Aorta (tissue), 5 donors: ENCODE data around the gene CELF2. TPM values are rescaled to one million over a fixed set of nuclear protein-coding genes. Genes with fewer than 3 reads are reported as not detected.

Source experiments
- ATAC-seq: fragments of 200-7000 bp; cut with Tn5 transposase; one replicate; pipeline ENCODE4 v1.9.1; 2022; ENCODE audit warnings: moderate library complexity; ENCODE audit not compliant: low FRiP score
- DNase-seq, 2 donors: peaks; one replicate each; pipeline ENCODE4 v3.0.0-alpha.2; 2020
- H3K27ac ChIP-seq, 2 donors: one replicate each; pipeline ENCODE4 v1.5.1; 2013; ENCODE audit warnings: low read length in 2 of 2, mild to moderate bottlenecking in 2 of 2, moderate library complexity in 2 of 2, control low read depth in 1 of 2, inconsistent platforms in 1 of 2, low read depth in 1 of 2
- H3K27me3 ChIP-seq, 2 donors: one replicate each; pipeline ENCODE4 v1.6.1; 2013; ENCODE audit warnings: control low read depth in 1 of 2, low read length in 1 of 2, mild to moderate bottlenecking in 1 of 2, moderate library complexity in 1 of 2; ENCODE audit not compliant: insufficient read depth in 2 of 2, control insufficient read depth in 1 of 2
- H3K36me3 ChIP-seq, 2 donors: one replicate each; pipeline ENCODE4 v1.6.1; 2013; ENCODE audit warnings: control low read depth in 1 of 2, low read length in 1 of 2, mild to moderate bottlenecking in 1 of 2; ENCODE audit not compliant: insufficient read depth in 2 of 2, control insufficient read depth in 1 of 2
- H3K4me1 ChIP-seq, 2 donors: one replicate each; pipeline ENCODE4 v1.6.1; 2013; ENCODE audit warnings: low read length in 2 of 2, control low read depth in 1 of 2, mild to moderate bottlenecking in 1 of 2, moderate library complexity in 1 of 2; ENCODE audit not compliant: insufficient read depth in 2 of 2, control insufficient read depth in 1 of 2
- H3K4me3 ChIP-seq, 2 donors: one replicate each; pipeline ENCODE4 v1.5.1; 2013; ENCODE audit warnings: low read length in 2 of 2, control low read depth in 1 of 2, mild to moderate bottlenecking in 1 of 2
- H3K9me3 ChIP-seq: one replicate; pipeline ENCODE4 v1.6.1; 2013; ENCODE audit warnings: mild to moderate bottlenecking, low read length; ENCODE audit not compliant: control insufficient read depth
- WGBS, 2 donors: extraction: QIAGEN DNeasy Blood & Tissue Kit; methylation state at CpG; one replicate each; pipeline ENCODE4 v1.1.7; 2013; 5-methylcytosine and 5-hydroxymethylcytosine counted together
- intact Hi-C, 2 donors: fragments of 100-400 bp; cut with DNase I; formaldehyde crosslinking; loops; one replicate each; pipeline versions ENCODE4 v1.14.2 to v1.15.0; 2022
- polyA plus RNA-seq, 2 donors: library from polyadenylated mRNA; stranded (reverse); fragments of 200-250 nt; gene quantifications; one replicate each; pipeline ENCODE4 v1.2.3, GENCODE V29; 2013
- total RNA-seq, 2 donors: library from RNA; stranded (reverse); fragmentation: NEBNext Ultra II Directional; extraction: Animal tissue kit (Norgen Biotek cat#: 25700); gene quantifications; one replicate each; pipeline ENCODE4 v1.2.1, GENCODE V29; 2021
- donor health status: healthy with polysubstance abuse.
- donor health status: Bipolar disorder and iron deficiency.
- donor health status: DM: no; HTN: no; CAD: no.
- donor health status: DM: no; HTN: no; CAD: no.
- donor health status: DM: yes; HTN: yes; CAD: no.

CELF2 gene
- total and polyA plus RNA-seq, 4 donors: 10.9 to 55.4 (median 36.4) TPM

DNA sequence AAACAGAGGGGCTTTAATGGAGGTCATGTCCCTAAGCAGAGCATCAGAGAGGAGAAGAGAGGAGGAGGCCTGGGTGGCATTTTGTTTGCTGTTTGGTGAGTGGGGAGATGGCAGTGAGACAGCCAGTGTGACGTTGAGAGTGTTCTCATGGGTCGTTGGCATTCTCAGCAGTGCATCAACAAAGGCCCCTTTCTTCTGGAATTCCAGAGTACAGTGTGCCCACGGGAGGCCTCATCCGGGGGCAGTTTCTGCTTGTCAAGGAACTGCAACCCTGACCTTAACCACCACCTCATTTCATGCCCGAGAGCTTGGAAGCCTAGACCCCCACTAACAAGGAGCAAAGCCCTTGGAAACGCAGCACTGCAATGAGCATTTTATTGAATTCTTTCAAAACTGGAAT, 92.9 kb downstream of the CELF2 start:
- Histone ChIP-seq H3K27ac (no peak overlapping the region), H3K27me3 (no peaks in the 10 kb centered on the region), H3K36me3 (no peaks in the 10 kb centered on the region), H3K4me3 (no peak overlapping the region), H3K4me1 (peaks cover 0 to 2% of the 10 kb centered on the region in 2 donors), H3K9me3 (no peaks in the 10 kb centered on the region)
- ATAC-seq (no peak), DNase-seq (no peak)
- 46 to 47% methylated on average over 6 of the region's 6 CpGs for WGBS, 2 donors
- intact Hi-C loops: no loop called here

DNA sequence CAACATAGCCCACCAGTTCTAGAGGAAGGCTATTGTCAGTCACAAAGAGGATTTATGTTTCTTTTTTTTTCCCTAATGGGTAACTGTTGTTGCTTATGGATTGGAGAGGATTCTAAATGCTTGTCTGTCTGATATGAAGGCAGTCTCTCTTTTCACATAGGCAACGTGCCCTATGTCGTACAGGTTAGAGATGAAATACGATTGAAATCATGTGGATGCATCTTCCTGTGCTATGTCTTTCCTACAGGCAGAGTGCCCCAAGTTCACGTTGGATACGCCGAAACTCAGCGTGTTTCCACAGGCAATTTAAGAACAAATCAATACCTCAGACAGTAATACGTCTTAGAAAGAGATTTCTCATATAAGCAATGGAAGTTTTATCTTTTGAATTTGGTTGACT, 93.8 kb downstream of the CELF2 start:
- H3K4me1 ChIP-seq: peaks cover 0 to 2% of the 10 kb centered on the region in 2 donors

DNA sequence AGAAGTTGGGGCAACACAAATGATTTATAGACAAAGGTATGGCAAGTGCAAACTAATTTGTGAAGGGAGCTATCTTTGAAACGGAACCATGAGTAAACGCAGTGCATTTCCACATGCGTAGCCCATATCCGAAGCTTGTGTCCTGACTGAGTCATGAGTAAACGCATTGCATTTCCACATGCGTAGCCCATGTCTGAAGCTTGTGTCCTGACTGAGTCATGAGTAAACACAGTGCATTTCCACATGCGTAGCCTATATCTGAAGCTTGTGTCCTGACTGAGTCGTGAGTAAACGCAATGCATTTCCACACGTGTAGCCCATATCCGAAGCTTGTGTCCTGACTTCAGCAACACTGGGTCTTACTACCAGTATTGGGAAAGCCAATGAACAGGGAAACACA, 95.0 kb downstream of the CELF2 start:
- Histone ChIP-seq H3K27me3 (no peaks in the 10 kb centered on the region), H3K4me3 (no peak overlapping the region), H3K27ac (no peak overlapping the region), H3K4me1 (peaks cover 0 to 2% of the 10 kb centered on the region in 2 donors), H3K9me3 (no peaks in the 10 kb centered on the region), H3K36me3 (no peaks in the 10 kb centered on the region)
- DNase-seq: no peak
- intact Hi-C loops: no loop called here
- ATAC-seq: no peak
- 97% methylated on average over 11 of the region's 11 CpGs for WGBS, 2 donors

More for the DNA sequence above, 93.8 kb downstream of the CELF2 start:
- DNase-seq (no peak), ATAC-seq (no peak)
- intact Hi-C loops: no loop called here
- H3K4me3 ChIP-seq: no peak overlapping the region
- no peaks in the 10 kb centered on the region for H3K9me3 ChIP-seq
- H3K36me3 ChIP-seq: no peaks in the 10 kb centered on the region
- no peak overlapping the region for H3K27ac ChIP-seq
- 95 to 96% methylated on average over 8 of the region's 8 CpGs for WGBS, 2 donors
- no peaks in the 10 kb centered on the region for H3K27me3 ChIP-seq

DNA sequence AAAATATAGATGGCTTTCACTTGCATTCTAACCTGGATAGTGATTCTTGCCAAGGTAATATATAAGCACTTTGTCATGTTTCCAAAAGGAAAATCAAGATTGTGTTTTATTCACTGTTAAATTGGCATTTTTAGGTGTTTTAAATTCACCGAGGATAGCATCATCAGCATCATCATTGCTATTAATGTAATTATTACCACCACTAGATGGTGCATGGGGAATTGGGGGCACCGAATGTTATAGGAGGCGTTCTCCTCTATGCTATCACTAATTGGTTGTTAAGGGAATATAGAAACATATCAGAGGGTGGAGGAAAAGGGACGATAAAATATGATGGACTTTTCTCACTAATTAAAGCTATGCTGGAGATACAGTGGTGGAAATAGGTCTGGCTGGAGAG, 95.5 kb downstream of the CELF2 start:
- Histone ChIP-seq H3K4me3 (no peak overlapping the region), H3K27ac (no peak overlapping the region), H3K4me1 (peaks cover 0 to 2% of the 10 kb centered on the region in 2 donors), H3K9me3 (no peaks in the 10 kb centered on the region), H3K27me3 (no peaks in the 10 kb centered on the region), H3K36me3 (no peaks in the 10 kb centered on the region)
- no peak for DNase-seq
- intact Hi-C loops: no loop called here
- ATAC-seq: no peak
- 87 to 88% methylated on average over 4 of the region's 4 CpGs for WGBS, 2 donors

DNA sequence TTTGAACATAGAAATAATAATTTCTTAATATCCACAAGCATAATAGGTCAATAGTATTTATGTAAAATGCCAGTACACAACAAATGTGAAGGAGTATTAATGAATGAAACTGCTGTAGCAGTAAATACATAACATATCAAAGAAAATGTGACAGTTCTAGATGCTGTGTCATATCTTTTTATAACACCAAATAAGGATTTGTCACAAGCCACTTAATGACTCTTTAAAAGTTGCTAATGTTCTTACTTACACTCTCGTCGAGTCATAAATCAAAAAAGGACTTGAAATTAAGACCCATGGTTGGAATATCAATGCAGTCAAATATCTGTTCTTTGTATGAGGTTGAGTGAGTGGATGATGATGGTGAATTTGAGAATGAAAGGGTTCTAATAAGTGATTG, 96.6 kb downstream of the CELF2 start:
- Histone ChIP-seq H3K9me3 (no peaks in the 10 kb centered on the region), H3K4me3 (no peak overlapping the region), H3K36me3 (peaks cover 0 to 1% of the 10 kb centered on the region in 2 donors), H3K4me1 (peaks cover 0 to 2% of the 10 kb centered on the region in 2 donors), H3K27me3 (no peaks in the 10 kb centered on the region), H3K27ac (no peak overlapping the region)
- 96 to 98% methylated on average over 2 of the region's 2 CpGs for whole genome bisulfite sequencing, 2 donors
- intact Hi-C loops: no loop called here
- DNase-seq (no peak), ATAC-seq (no peak)

DNA sequence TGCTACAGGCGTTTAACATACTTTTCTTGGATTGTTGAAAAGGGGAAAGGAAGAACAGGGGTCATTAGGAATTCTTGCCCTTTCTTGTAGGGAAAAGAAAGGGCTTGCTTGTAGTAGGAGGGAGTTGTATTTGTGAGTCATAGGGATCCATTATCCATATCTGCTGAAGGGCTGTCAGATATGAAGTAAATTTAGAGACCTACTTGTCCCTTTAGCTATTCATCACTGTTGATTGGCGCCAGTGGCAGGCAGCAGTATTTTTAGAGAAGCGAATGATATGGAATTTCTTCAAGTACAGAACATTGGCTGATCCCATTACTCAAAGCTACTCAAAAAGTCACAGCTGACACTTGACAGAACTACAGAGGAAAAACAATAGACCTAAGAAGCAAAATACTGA, 97.7 kb downstream of the CELF2 start:
- Histone ChIP-seq H3K27ac (no peak overlapping the region), H3K4me1 (peaks cover 0 to 2% of the 10 kb centered on the region in 2 donors), H3K27me3 (no peaks in the 10 kb centered on the region), H3K9me3 (no peaks in the 10 kb centered on the region), H3K4me3 (no peak overlapping the region), H3K36me3 (peaks cover 0 to 1% of the 10 kb centered on the region in 2 donors)
- DNase-seq: no peak
- ATAC-seq: no peak
- intact Hi-C loops: no loop called here
- WGBS, 2 donors: 57 to 60% methylated on average over 3 of the region's 3 CpGs

DNA sequence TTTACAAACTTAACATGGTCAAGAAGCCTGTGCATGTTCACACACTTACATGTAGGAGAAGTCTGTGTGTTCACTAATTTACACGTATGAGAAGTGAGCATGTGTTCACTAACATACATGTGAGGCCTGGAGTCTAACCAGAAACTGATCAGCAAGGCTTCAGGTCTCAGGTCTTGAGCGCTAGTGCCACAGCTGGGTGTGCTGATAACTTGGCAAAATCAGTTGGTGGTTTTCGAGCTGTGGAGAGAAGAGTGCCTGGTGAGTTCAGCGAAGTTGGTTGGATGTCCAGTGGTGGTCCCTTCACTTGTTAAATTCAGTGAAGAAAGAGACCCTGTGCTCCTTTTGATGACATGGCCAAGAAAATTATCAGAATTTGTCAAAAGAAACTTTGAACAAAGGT, 98.7 kb downstream of the CELF2 start:
- no peak for ATAC-seq
- H3K4me3 ChIP-seq: no peak overlapping the region
- 97 to 98% methylated on average over 4 of the region's 4 CpGs for WGBS, 2 donors
- intact Hi-C loops: no loop called here
- no peaks in the 10 kb centered on the region for H3K27me3 ChIP-seq
- DNase-seq: no peak
- H3K36me3 ChIP-seq: peaks cover 0 to 1% of the 10 kb centered on the region in 2 donors
- H3K4me1 ChIP-seq: peaks cover 0 to 2% of the 10 kb centered on the region in 2 donors
- H3K27ac ChIP-seq: no peak overlapping the region
- no peaks in the 10 kb centered on the region for H3K9me3 ChIP-seq

DNA sequence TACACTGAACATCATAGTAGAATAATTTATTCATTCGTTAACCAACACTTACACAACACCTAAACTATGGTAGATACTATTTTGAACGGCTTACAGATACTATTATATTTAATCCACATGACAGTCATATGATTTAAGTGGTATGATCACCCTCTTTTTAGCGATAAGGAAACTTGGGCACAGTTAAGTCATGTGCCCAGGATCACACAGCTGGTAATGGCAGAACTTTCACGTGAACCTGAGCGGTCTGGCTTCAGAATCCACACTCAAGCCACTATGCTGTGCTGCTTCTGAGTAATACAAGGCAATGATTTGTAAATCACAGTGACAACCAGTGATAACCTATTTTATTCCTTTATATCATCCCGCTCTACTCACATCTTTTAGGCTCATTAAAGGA, 99.1 kb downstream of the CELF2 start:
- H3K9me3 ChIP-seq: no peaks in the 10 kb centered on the region
- intact Hi-C loops: no loop called here
- WGBS, 2 donors: 96 to 97% methylated on average over 6 of the region's 6 CpGs
- H3K27me3 ChIP-seq: no peaks in the 10 kb centered on the region
- peaks cover 0 to 1% of the 10 kb centered on the region in 2 donors for H3K36me3 ChIP-seq
- H3K4me1 ChIP-seq: peaks cover 0 to 2% of the 10 kb centered on the region in 2 donors
- ATAC-seq: no peak
- H3K27ac ChIP-seq: no peak overlapping the region
- no peak overlapping the region for H3K4me3 ChIP-seq
- no peak for DNase-seq

DNA sequence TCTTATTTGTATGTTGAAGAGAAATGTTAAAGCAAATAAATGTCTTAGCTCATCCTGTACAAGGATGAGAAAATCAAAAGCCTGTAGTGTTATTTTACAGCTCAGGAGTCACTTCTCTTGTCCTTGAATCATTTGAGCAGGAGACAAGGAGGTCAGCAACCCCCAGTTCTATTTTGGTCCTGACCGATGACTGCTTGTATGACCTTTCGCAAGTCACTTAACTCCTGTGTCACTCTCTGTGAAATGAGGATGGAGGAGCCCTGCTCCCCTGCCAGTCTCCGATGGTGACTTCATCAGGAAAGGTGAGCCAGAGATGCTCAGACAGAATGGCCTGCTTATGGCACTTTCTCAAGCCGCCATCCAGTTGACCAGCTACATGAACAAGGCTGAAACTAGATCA, 101.0 kb downstream of the CELF2 start:
- Histone ChIP-seq H3K4me3 (no peak overlapping the region), H3K36me3 (peaks cover 0 to 1% of the 10 kb centered on the region in 2 donors), H3K27ac (no peak overlapping the region), H3K9me3 (no peaks in the 10 kb centered on the region), H3K27me3 (no peaks in the 10 kb centered on the region), H3K4me1 (no peaks in the 10 kb centered on the region)
- no peak for DNase-seq
- ATAC-seq: no peak
- intact Hi-C loops: no loop called here
- WGBS, 2 donors: 93 to 94% methylated on average over 4 of the region's 4 CpGs
